Panc1 (cell line): ENCODE data around the gene TRAK2. TPM values are rescaled to one million over a fixed set of nuclear protein-coding genes. Genes with fewer than 3 reads are reported as not detected.

ENCODE experiments used
- ATAC-seq: fragments of 200-7000 bp; cut with Tn5 transposase; 2 replicates; pipeline ENCODE4 v1.9.1; 2020; ENCODE audit warnings: mild to moderate bottlenecking, moderate library complexity
- BruUV-seq: library from RNA; stranded (reverse); fragments of 400-500 nt; replicated peaks from 2 replicates; lab custom pipeline; 2021; lab: Mats Ljungman, UMichigan
- CTCF ChIA-PET: fragments of 300-600 bp; sonication (Branson Sonifier 250); formaldehyde crosslinking; loops from one replicate; lab custom pipeline; 2022; ENCODE audit warnings: antibody characterized with exemption; lab: Charles Lee
- POLR2A ChIA-PET: fragments of 300-600 bp; sonication (Branson Sonifier 250); formaldehyde crosslinking; loops from one replicate; lab custom pipeline; 2022; ENCODE audit warnings: antibody characterized with exemption; lab: Charles Lee
- DNase-seq: peaks from one replicate; pipeline ENCODE4 v3.0.0-alpha.2; 2010; ENCODE audit warnings: low read depth, low spot score
- H3K27ac ChIP-seq: 2 replicates; pipeline ENCODE4 v1.5.1; 2011; ENCODE audit warnings: mild to moderate bottlenecking, low read length, inconsistent platforms
- H3K27me3 ChIP-seq: fragments of 200-500 bp; sonication (Bioruptor generic); 2 replicates; pipeline ENCODE4 v1.6.0; 2014; ENCODE audit warnings: low read length, inconsistent platforms; ENCODE audit not compliant: control insufficient read depth, insufficient read depth
- H3K36me3 ChIP-seq: fragments of 200-500 bp; sonication (Bioruptor generic); 2 replicates; pipeline ENCODE4 v1.5.1; 2014; ENCODE audit warnings: inconsistent platforms, mild to moderate bottlenecking, low read length, moderate library complexity; ENCODE audit not compliant: control insufficient read depth, insufficient read depth
- H3K4me1 ChIP-seq: 2 replicates; pipeline ENCODE4 v1.5.1; 2011; ENCODE audit warnings: inconsistent platforms, mild to moderate bottlenecking, low read length, moderate library complexity; ENCODE audit not compliant: control insufficient read depth, insufficient read depth
- H3K4me3 ChIP-seq, 2 experiments: 2 replicates each; pipeline ENCODE4 v1.5.1; 2011 to 2012; ENCODE audit warnings: low read depth in 2 of 2, low read length in 2 of 2, mild to moderate bottlenecking in 2 of 2, inconsistent platforms in 1 of 2, moderate library complexity in 1 of 2
- H3K9me3 ChIP-seq: fragments of 200-500 bp; sonication (Bioruptor generic); 2 replicates; pipeline ENCODE4 v1.5.1; 2014; ENCODE audit warnings: low read depth, mild to moderate bottlenecking, inconsistent platforms, low read length, moderate library complexity; ENCODE audit not compliant: control insufficient read depth, insufficient read depth
- CTCF ChIP-seq: fragments of 450-650 bp; IDR thresholded peaks from 2 replicates; pipeline ENCODE4 v1.5.1; 2017; ENCODE audit warnings: mild to moderate bottlenecking
- POLR2AphosphoS5 ChIP-seq: IDR thresholded peaks from 2 replicates; pipeline ENCODE4 v1.6.1; 2012; ENCODE audit warnings: mild to moderate bottlenecking, low read depth, low read length, moderate library complexity
- REST ChIP-seq, 2 experiments: IDR thresholded peaks; 2 replicates each; pipeline ENCODE4 v1.6.1; 2011 to 2012; ENCODE audit warnings: low read depth in 2 of 2, control low read depth in 1 of 2, low read length in 1 of 2, mild to moderate bottlenecking in 1 of 2, moderate library complexity in 1 of 2; ENCODE audit not compliant: insufficient read depth in 1 of 2
- SIN3A ChIP-seq: IDR thresholded peaks from 2 replicates; pipeline ENCODE4 v1.6.1; 2012; ENCODE audit warnings: low read depth, mild to moderate bottlenecking, low read length, moderate library complexity, borderline replicate concordance; ENCODE audit not compliant: insufficient read depth
- TCF7L2 ChIP-seq: IDR thresholded peaks from 2 replicates; pipeline ENCODE4 v1.6.1; 2011; ENCODE audit warnings: mild to moderate bottlenecking, low read depth, low read length, inconsistent platforms
- in situ Hi-C: cut with HindIII; loops from 2 replicates; pipeline ENCODE4 v1.10.0; 2016; ENCODE audit warnings: low sequenced_read_pairs, low pct_unique_long_range_greater_than_20kb
- intact Hi-C: fragments of 100-400 bp; cut with micrococcal nuclease; formaldehyde crosslinking; loops from one replicate; pipeline ENCODE4 v1.10.0; 2022; ENCODE audit not compliant: unreplicated experiment
- total RNA-seq: library from RNA; stranded (reverse); gene quantifications from one replicate; pipeline ENCODE4 v1.2.1, GENCODE V29; 2021; ENCODE audit not compliant: unreplicated experiment

Gene TRAK2
- total RNA-seq, 1 experiment from 2014 or later: 35.7 TPM

GRCh38 chr2:201496785-201497184 lies 45.5 kb upstream of the TRAK2 start:
- TF ChIP-seq POLR2AphosphoS5 (no peak), CTCF (no peak), TCF7L2 (no peak), REST (IDR thresholded peaks at IDR 0.05; ENCODE audit: insufficient read depth in 1 of 2, low read depth in 2 of 2, low read length in 1 of 2) (no peak), SIN3A (no peak)
- no TSS peak for BruUV-seq
- ChIA-PET POLR2A (no interaction called here), CTCF (no interaction called here)
- H3K4me1 ChIP-seq: no peaks in the 10 kb centered on the region
- no peak overlapping the region for H3K27ac ChIP-seq
- in situ Hi-C loops (no loop called here), intact Hi-C loops (no loop called here)
- peaks cover 13% of the 10 kb centered on the region; the same call in 1 of the 2 replicates for H3K27me3 ChIP-seq
- no peak overlapping the region for H3K4me3 ChIP-seq
- DNase-seq (no peak), ATAC-seq (no peak)
- no peaks in the 10 kb centered on the region for H3K36me3 ChIP-seq
- 0 out of 2 replicates have a peak, but pooled peaks cover 1% of the 10 kb centered on the region for H3K9me3 ChIP-seq

GRCh38 chr2:201490291-201490690 lies 39.0 kb upstream of the TRAK2 start:
- no peaks in the 10 kb centered on the region for H3K4me1 ChIP-seq
- in situ Hi-C loops (no loop called here), intact Hi-C loops (no loop called here)
- ChIA-PET CTCF (no interaction called here), POLR2A (no interaction called here)
- no peak overlapping the region for H3K4me3 ChIP-seq
- H3K9me3 ChIP-seq: no peaks in the 10 kb centered on the region
- H3K36me3 ChIP-seq: no peaks in the 10 kb centered on the region
- H3K27ac ChIP-seq: no peak overlapping the region
- BruUV-seq: no TSS peak
- no peak for ATAC-seq
- no peak for DNase-seq
- H3K27me3 ChIP-seq: peaks cover 15% of the 10 kb centered on the region; the same call in 1 of the 2 replicates
- TF ChIP-seq TCF7L2 (no peak), CTCF (no peak), SIN3A (no peak), POLR2AphosphoS5 (no peak), REST (IDR thresholded peaks at IDR 0.05; ENCODE audit: insufficient read depth in 1 of 2, low read depth in 2 of 2, low read length in 1 of 2) (no peak)
